ENCODE data around the gene MRE11.

The MRE11 gene

DNA sequence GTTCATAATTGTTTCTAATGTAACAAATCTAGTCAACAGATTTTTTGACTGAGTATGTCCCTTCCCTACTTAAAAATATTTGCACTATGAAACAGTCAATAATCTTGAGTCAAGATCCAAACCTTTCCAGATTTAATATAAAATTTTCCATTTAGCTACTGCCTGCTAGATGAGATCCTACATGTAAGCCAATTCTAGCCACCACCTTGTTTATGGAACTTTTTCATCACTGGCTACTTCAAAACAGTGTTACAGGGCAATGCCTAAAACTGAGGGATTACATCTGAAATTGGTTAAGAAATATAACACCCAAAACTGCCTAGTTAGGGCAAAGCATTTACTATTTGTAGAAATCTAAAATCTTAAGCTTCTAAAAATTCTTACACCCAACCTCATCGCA is 39.6 kb upstream of the MRE11 start:
- Histone ChIP-seq H3K27ac (ENCODE audit: extremely low read depth, low read depth, low read length) (no peak overlapping the region), H3K36me3 (ENCODE audit: control insufficient read depth in 2 of 2, insufficient read depth in 1 of 2, low read length in 2 of 2) (no peaks in the 10 kb centered on the region), H3K9me3 (ENCODE audit: control insufficient read depth, insufficient read depth, low read depth, low read length) (no peaks in the 10 kb centered on the region), H3K4me1 (ENCODE audit: control insufficient read depth, insufficient read depth, low read length) (no peaks in the 10 kb centered on the region), H3K4me3 (ENCODE audit: low read depth, low read length) (no peak overlapping the region)
- POLR2A ChIA-PET: no interaction called here
- TF ChIP-seq, protein P1, sequence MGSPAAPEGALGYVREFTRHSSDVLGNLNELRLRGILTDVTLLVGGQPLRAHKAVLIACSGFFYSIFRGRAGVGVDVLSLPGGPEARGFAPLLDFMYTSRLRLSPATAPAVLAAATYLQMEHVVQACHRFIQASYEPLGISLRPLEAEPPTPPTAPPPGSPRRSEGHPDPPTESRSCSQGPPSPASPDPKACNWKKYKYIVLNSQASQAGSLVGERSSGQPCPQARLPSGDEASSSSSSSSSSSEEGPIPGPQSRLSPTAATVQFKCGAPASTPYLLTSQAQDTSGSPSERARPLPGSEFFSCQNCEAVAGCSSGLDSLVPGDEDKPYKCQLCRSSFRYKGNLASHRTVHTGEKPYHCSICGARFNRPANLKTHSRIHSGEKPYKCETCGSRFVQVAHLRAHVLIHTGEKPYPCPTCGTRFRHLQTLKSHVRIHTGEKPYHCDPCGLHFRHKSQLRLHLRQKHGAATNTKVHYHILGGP (tag by site-specific recombination; IDR thresholded peaks at IDR 0.05): no peak
- no peak for TF ChIP-seq ZNF48 (tag by site-specific recombination; IDR thresholded peaks at IDR 0.05)
- TF ChIP-seq, protein P2, sequence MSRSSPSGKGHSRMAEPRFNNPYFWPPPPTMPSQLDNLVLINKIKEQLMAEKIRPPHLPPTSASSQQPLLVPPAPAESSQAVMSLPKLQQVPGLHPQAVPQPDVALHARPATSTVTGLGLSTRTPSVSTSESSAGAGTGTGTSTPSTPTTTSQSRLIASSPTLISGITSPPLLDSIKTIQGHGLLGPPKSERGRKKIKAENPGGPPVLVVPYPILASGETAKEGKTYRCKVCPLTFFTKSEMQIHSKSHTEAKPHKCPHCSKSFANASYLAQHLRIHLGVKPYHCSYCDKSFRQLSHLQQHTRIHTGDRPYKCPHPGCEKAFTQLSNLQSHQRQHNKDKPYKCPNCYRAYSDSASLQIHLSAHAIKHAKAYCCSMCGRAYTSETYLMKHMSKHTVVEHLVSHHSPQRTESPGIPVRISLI (tag by site-specific recombination; IDR thresholded peaks at IDR 0.05): no peak
- no peak for TF ChIP-seq HOXC10 (CRISPR knock-in tag; IDR thresholded peaks at IDR 0.05)
- CTCF ChIA-PET: interaction anchor here (1.3 kb wide), 1 partner anchor 14 kb away, joined by 6 read pairs; no protein-coding TSS in a partner anchor

DNA sequence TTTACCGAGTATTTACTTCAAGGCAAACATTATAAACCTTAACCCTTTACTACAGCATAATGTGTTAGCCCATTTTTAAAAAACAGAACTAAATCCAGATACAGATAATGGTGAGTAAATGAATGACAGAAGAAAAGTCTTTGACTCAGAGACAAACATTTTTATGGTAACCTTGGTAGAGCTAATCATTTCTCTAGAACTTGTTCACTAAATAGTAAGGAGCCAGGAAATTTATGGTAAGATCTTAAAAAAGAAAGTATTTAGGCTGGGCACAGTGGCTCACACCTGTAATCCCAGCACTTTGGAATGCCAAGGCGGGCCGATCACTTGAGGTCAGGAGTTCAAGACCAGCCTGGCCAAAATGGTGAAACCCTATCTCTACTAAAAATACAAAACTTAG is 38.6 kb upstream of the MRE11 start:
- no peaks in the 10 kb centered on the region for H3K36me3 ChIP-seq (ENCODE audit: control insufficient read depth in 2 of 2, insufficient read depth in 1 of 2, low read length in 2 of 2)
- H3K9me3 ChIP-seq (ENCODE audit: control insufficient read depth, insufficient read depth, low read depth, low read length): no peaks in the 10 kb centered on the region
- no peak overlapping the region for H3K4me3 ChIP-seq (ENCODE audit: low read depth, low read length)
- TF ChIP-seq ZNF48 (tag by site-specific recombination; IDR thresholded peaks at IDR 0.05): no peak
- TF ChIP-seq ZNF311 (tag by site-specific recombination; IDR thresholded peaks at IDR 0.05; ENCODE audit: borderline replicate concordance): no peak
- TF ChIP-seq, protein P3, sequence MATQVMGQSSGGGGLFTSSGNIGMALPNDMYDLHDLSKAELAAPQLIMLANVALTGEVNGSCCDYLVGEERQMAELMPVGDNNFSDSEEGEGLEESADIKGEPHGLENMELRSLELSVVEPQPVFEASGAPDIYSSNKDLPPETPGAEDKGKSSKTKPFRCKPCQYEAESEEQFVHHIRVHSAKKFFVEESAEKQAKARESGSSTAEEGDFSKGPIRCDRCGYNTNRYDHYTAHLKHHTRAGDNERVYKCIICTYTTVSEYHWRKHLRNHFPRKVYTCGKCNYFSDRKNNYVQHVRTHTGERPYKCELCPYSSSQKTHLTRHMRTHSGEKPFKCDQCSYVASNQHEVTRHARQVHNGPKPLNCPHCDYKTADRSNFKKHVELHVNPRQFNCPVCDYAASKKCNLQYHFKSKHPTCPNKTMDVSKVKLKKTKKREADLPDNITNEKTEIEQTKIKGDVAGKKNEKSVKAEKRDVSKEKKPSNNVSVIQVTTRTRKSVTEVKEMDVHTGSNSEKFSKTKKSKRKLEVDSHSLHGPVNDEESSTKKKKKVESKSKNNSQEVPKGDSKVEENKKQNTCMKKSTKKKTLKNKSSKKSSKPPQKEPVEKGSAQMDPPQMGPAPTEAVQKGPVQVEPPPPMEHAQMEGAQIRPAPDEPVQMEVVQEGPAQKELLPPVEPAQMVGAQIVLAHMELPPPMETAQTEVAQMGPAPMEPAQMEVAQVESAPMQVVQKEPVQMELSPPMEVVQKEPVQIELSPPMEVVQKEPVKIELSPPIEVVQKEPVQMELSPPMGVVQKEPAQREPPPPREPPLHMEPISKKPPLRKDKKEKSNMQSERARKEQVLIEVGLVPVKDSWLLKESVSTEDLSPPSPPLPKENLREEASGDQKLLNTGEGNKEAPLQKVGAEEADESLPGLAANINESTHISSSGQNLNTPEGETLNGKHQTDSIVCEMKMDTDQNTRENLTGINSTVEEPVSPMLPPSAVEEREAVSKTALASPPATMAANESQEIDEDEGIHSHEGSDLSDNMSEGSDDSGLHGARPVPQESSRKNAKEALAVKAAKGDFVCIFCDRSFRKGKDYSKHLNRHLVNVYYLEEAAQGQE (tag by site-specific recombination; IDR thresholded peaks at IDR 0.05): no peak
- no peak for TF ChIP-seq HOXC10 (CRISPR knock-in tag; IDR thresholded peaks at IDR 0.05)
- TF ChIP-seq SETDB1 (IDR thresholded peaks at IDR 0.05; ENCODE audit: insufficient read length, low read length): no peak
- TF ChIP-seq, protein P2 (tag by site-specific recombination; IDR thresholded peaks at IDR 0.05): no peak
- H3K27ac ChIP-seq (ENCODE audit: extremely low read depth, low read depth, low read length): no peak overlapping the region
- H3K4me1 ChIP-seq (ENCODE audit: control insufficient read depth, insufficient read depth, low read length): no peaks in the 10 kb centered on the region
- CTCF ChIA-PET: interaction anchor here (0.5 kb wide), 1 partner anchor 26 kb away, joined by 3 read pairs; no protein-coding TSS in a partner anchor
- POLR2A ChIA-PET: no interaction called here

DNA sequence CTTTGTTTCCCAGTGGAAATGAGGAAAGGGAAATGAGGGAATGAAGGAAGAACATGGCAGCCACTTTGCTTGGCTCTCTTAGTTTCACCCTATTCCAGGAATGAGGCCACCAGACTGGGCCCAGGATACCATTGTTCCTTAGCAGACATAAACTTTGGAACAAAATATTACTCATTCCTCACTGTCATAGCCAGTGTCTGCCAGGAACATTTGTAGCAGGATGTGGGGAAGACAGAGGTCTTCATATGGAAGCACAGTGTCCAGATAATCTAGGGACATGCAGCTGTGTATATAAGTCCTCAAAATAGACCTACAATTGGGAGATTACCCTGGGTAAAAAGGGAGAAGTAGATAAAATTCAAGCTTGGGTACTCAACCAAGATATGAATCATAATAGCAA is 34.9 kb upstream of the MRE11 start:
- Histone ChIP-seq H3K36me3 (ENCODE audit: control insufficient read depth in 2 of 2, insufficient read depth in 1 of 2, low read length in 2 of 2) (no peaks in the 10 kb centered on the region), H3K27ac (ENCODE audit: extremely low read depth, low read depth, low read length) (no peak overlapping the region), H3K9me3 (ENCODE audit: control insufficient read depth, insufficient read depth, low read depth, low read length) (no peaks in the 10 kb centered on the region), H3K4me3 (ENCODE audit: low read depth, low read length) (no peak overlapping the region), H3K4me1 (ENCODE audit: control insufficient read depth, insufficient read depth, low read length) (no peaks in the 10 kb centered on the region)
- CTCF ChIA-PET: no interaction called here
- POLR2A ChIA-PET: no interaction called here
- TF ChIP-seq ZNF335 (tag by site-specific recombination; conservative IDR thresholded peaks at IDR 0.05): no peak
- no peak for TF ChIP-seq ZNF426 (tag by site-specific recombination; IDR thresholded peaks at IDR 0.05)
- TF ChIP-seq, protein P4, sequence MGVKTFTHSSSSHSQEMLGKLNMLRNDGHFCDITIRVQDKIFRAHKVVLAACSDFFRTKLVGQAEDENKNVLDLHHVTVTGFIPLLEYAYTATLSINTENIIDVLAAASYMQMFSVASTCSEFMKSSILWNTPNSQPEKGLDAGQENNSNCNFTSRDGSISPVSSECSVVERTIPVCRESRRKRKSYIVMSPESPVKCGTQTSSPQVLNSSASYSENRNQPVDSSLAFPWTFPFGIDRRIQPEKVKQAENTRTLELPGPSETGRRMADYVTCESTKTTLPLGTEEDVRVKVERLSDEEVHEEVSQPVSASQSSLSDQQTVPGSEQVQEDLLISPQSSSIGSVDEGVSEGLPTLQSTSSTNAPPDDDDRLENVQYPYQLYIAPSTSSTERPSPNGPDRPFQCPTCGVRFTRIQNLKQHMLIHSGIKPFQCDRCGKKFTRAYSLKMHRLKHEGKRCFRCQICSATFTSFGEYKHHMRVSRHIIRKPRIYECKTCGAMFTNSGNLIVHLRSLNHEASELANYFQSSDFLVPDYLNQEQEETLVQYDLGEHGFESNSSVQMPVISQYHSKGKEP (tag by site-specific recombination; IDR thresholded peaks at IDR 0.05): no peak
- no peak for TF ChIP-seq ZIC2 (tag by site-specific recombination; IDR thresholded peaks at IDR 0.05)
- TF ChIP-seq, protein P5, sequence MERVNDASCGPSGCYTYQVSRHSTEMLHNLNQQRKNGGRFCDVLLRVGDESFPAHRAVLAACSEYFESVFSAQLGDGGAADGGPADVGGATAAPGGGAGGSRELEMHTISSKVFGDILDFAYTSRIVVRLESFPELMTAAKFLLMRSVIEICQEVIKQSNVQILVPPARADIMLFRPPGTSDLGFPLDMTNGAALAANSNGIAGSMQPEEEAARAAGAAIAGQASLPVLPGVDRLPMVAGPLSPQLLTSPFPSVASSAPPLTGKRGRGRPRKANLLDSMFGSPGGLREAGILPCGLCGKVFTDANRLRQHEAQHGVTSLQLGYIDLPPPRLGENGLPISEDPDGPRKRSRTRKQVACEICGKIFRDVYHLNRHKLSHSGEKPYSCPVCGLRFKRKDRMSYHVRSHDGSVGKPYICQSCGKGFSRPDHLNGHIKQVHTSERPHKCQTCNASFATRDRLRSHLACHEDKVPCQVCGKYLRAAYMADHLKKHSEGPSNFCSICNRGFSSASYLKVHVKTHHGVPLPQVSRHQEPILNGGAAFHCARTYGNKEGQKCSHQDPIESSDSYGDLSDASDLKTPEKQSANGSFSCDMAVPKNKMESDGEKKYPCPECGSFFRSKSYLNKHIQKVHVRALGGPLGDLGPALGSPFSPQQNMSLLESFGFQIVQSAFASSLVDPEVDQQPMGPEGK (tag by site-specific recombination; IDR thresholded peaks at IDR 0.05): no peak
- no peak for TF ChIP-seq ZNF211 (tag by site-specific recombination; IDR thresholded peaks at IDR 0.05; ENCODE audit: low read depth)
- no peak for TF ChIP-seq ZNF501 (tag by site-specific recombination; IDR thresholded peaks at IDR 0.05)
- TF ChIP-seq YY1 (tag by site-specific recombination; IDR thresholded peaks at IDR 0.05): no peak
- TF ChIP-seq ZNF140 (tag by site-specific recombination; IDR thresholded peaks at IDR 0.05): no peak
- TF ChIP-seq, protein P6, sequence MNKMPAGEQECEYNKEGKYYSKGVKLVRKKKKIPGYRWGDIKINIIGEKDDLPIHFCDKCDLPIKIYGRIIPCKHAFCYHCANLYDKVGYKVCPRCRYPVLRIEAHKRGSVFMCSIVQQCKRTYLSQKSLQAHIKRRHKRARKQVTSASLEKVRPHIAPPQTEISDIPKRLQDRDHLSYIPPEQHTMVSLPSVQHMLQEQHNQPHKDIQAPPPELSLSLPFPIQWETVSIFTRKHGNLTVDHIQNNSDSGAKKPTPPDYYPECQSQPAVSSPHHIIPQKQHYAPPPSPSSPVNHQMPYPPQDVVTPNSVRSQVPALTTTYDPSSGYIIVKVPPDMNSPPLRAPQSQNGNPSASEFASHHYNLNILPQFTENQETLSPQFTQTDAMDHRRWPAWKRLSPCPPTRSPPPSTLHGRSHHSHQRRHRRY (tag by site-specific recombination; IDR thresholded peaks at IDR 0.05): no peak
- no peak for TF ChIP-seq MYNN (tag by site-specific recombination; IDR thresholded peaks at IDR 0.05; ENCODE audit: borderline replicate concordance)
